Activated CD4-positive, alpha-beta T cell treated with anti-CD3 and anti-CD28 coated beads, Interleukin-2, amount 10 ng/mL, durations not matched to agents 24 days and 14 days (primary cell): ENCODE measurements around the gene CHRM3. TPM values are rescaled to one million over a fixed set of nuclear protein-coding genes. Genes with fewer than 3 reads are reported as not detected.

Source experiments
- DNase-seq: peaks from one replicate; pipeline ENCODE4 v3.0.0; 2022
- H3K27ac Mint-ChIP-seq: one replicate; pipeline ENCODE4 v1.8.0; 2022; ENCODE audit warnings: mild to moderate bottlenecking, mixed read lengths
- H3K27me3 Mint-ChIP-seq: one replicate; pipeline ENCODE4 v1.8.0; 2022; ENCODE audit warnings: mixed read lengths
- H3K36me3 Mint-ChIP-seq: one replicate; pipeline ENCODE4 v1.8.0; 2022; ENCODE audit warnings: low read depth, mild to moderate bottlenecking, mixed read lengths
- H3K4me1 Mint-ChIP-seq: one replicate; pipeline ENCODE4 v1.8.0; 2021; ENCODE audit warnings: mixed read lengths
- H3K4me3 Mint-ChIP-seq: one replicate; pipeline ENCODE4 v1.8.0; 2022; ENCODE audit warnings: mild to moderate bottlenecking, moderate library complexity, mixed read lengths
- H3K9me3 Mint-ChIP-seq: one replicate; pipeline ENCODE4 v1.8.0; 2021; ENCODE audit warnings: mixed read lengths
- intact Hi-C: fragments of 100-400 bp; cut with micrococcal nuclease; formaldehyde crosslinking; loops from one replicate; pipeline ENCODE4 v1.15.1; 2023
- total RNA-seq: library from RNA; stranded (reverse); gene quantifications from 2 replicates; pipeline ENCODE4 v1.2.3, GENCODE V29; 2022

CHRM3 gene
- total RNA-seq, 1 donor from 2014 or later: not detected

DNA sequence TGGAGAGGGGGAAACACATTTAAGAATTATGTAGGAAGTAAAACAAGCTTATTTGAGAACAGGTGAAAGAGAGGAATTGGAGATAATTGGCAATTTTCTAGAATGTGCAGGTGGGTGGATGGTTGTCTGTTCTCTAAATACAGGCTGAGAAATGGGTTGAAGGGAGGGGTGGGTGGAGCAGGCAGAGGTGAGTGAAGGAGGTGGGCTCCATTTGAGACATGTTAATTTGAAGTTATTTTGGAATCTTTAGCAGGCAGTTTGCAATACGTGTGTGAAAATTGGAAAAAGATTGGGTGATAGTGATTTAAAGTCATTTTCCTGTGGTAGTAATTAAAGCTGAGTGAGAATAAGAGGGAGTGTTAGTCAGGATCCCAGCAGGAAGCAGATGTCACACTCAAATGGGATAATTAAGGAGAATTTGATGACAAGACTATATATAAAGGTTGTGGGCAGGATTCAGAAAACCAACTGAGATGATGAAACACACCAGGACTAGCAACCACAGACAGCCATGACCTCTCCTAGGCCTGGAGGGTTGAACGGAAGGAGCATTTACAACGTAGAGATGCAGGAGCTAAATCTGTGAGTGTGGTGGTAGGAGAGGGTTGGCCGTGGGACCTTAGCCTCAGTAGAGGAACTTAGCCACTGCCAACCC, 40.6 kb downstream of the CHRM3 start:
- Mint-ChIP-seq H3K4me3 (no peak overlapping the region), H3K36me3 (no peaks in the 10 kb centered on the region), H3K27me3 (no peaks in the 10 kb centered on the region), H3K4me1 (no peaks in the 10 kb centered on the region), H3K9me3 (peaks cover 3% of the 10 kb centered on the region), H3K27ac (no peak overlapping the region)
- DNase-seq: no peak
- intact Hi-C loops: no loop called here

- Mint-ChIP-seq H3K36me3 (no peaks in the 10 kb centered on the region), H3K4me3 (no peak overlapping the region), H3K9me3 (peaks cover 3% of the 10 kb centered on the region), H3K27me3 (no peaks in the 10 kb centered on the region), H3K27ac (no peak overlapping the region), H3K4me1 (no peaks in the 10 kb centered on the region)
- no peak for DNase-seq
- intact Hi-C loops: no loop called here
Observed at GRCh38 chr1:239427712-239428111, 41.3 kb downstream of the CHRM3 start.

DNA sequence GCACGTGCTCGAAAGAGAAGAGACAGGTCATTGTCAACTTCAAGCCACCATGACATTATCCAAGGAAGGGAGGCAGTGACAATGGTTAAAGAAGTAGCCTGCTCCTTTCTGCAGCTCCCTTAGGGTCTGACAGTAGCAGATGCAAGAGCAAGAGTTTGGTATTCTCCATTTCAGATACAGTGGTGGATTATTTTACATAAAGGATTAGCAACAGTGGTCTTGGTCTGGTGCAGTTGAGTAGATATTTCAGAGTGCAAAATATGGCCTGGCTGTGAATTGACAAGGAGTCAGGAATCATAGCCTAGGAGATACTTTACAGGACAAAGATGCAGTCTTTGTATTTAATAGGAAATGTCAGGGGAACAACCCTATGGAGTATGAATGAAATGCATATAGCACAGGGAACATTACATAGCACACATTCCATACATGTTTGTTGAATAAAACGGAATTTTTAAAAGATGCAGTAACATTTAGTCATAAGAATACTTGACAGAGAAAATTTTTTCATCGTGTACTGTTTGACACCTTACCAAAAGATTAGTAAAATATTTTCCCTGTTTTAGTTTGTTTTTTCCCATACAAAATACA, 41.8 kb downstream of the CHRM3 start:
- intact Hi-C loops: no loop called here

GRCh38 chr1:239429163-239429562, 42.8 kb downstream of the CHRM3 start:
- H3K36me3 Mint-ChIP-seq: no peaks in the 10 kb centered on the region
- H3K27ac Mint-ChIP-seq: no peak overlapping the region
- peaks cover 3% of the 10 kb centered on the region for H3K9me3 Mint-ChIP-seq
- no peaks in the 10 kb centered on the region for H3K4me1 Mint-ChIP-seq
- DNase-seq: no peak
- intact Hi-C loops: no loop called here
- H3K4me3 Mint-ChIP-seq: no peak overlapping the region
- H3K27me3 Mint-ChIP-seq: no peaks in the 10 kb centered on the region

More for the DNA sequence above, 41.8 kb downstream of the CHRM3 start:
- H3K4me1 Mint-ChIP-seq: no peaks in the 10 kb centered on the region
- no peak overlapping the region for H3K27ac Mint-ChIP-seq
- no peak overlapping the region for H3K4me3 Mint-ChIP-seq
- no peaks in the 10 kb centered on the region for H3K36me3 Mint-ChIP-seq
- no peaks in the 10 kb centered on the region for H3K27me3 Mint-ChIP-seq
- peaks cover 3% of the 10 kb centered on the region for H3K9me3 Mint-ChIP-seq
- no peak for DNase-seq

GRCh38 chr1:239432255-239432654, 45.9 kb downstream of the CHRM3 start:
- Mint-ChIP-seq H3K4me3 (no peak overlapping the region), H3K9me3 (no peaks in the 10 kb centered on the region), H3K4me1 (no peaks in the 10 kb centered on the region), H3K27ac (no peak overlapping the region), H3K36me3 (no peaks in the 10 kb centered on the region), H3K27me3 (no peaks in the 10 kb centered on the region)
- DNase-seq: no peak
- intact Hi-C loops: no loop called here

DNA sequence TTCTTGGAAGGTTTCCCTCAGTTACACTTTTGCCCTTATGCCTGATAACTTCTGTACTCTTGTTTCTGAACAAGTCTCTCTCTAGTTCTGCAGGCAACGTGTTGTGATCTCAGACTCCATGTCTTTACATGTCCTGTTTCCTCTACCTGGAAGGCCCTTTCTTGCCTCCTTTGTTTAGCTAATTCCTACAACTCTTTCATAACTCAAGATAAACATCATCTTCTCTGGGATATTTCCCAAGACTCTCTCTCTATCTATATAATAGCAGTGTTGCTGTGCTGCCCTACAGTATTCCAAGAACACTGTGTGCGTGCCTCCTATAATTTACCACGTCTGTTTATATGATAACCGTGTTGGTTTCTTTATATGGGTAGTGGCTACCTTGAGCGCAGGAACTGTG, 47.8 kb downstream of the CHRM3 start:
- Mint-ChIP-seq H3K9me3 (no peaks in the 10 kb centered on the region), H3K27me3 (no peaks in the 10 kb centered on the region), H3K36me3 (no peaks in the 10 kb centered on the region), H3K27ac (no peak overlapping the region), H3K4me1 (no peaks in the 10 kb centered on the region), H3K4me3 (no peak overlapping the region)
- DNase-seq: no peak
- intact Hi-C loops: no loop called here
